ENCODE data around the gene LNP1.

The LNP1 gene

GRCh38 chr3:100399341-100400071 lies 1.8 kb upstream of the LNP1 start:
- no peak for DNase-seq (ENCODE audit: low spot score)

GRCh38 chr3:100400419-100400779 lies 940 bp upstream of the LNP1 start:
- no peak for DNase-seq (ENCODE audit: low spot score)

DNA sequence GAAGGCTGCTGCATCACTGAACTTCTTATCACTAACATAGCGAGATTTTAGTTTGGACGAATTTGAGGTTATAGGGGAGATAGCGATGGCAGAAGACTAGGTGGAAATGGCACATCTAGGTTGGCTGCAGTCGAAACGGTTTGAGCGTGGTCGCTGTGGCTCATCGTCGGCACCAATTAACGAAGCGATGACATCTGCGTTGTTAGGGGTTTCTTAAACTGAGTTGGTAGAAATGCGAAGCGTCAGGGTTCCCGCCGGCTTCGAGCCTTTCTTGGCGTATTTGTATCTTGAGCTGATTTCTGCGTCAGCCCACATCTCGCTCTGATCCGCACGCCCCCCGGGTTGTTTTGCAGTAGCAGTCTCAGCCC lies 319 bp downstream of the LNP1 start:
- no peak for DNase-seq (ENCODE audit: low spot score)

DNA sequence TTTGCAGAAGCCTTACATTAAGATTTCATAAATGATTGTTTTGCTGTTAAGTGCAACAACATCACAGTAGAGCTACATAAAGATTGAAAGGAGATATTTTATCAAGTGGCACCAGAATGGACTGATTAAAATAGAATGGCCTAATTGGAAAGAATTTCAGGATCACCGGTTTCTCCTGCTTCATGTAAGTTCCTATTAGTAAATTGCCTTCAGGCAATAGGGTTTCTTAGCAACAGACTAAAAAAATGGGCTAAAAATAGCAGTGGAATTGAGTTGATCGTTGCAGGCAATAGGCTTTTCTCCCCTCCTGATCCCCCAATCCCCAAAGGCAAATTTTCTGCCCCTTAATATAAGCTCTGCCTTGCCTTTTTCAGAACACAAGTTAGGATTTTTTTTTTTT lies 917 bp downstream of the LNP1 start:
- no peak for DNase-seq (ENCODE audit: low spot score)

DNA sequence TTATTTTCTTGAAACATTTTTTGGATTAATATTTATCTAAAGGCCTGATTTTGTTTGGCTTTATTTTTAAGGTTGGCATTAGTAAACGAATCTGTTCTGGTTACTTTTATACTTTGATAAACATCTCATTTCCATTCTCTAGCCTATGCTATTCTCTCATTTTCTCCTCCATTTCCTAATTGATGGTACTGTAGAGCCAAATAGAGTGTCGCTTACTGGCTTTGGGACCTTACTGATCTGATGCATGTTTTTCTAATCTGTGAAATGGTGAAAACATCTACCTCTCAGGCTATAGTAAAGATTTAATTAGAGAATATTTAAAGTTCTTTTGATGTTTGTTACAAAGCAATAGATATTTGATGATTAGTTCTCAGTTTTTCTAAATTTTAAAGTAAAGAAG lies 1.6 kb downstream of the LNP1 start:
- DNase-seq (ENCODE audit: low spot score): no peak

DNA sequence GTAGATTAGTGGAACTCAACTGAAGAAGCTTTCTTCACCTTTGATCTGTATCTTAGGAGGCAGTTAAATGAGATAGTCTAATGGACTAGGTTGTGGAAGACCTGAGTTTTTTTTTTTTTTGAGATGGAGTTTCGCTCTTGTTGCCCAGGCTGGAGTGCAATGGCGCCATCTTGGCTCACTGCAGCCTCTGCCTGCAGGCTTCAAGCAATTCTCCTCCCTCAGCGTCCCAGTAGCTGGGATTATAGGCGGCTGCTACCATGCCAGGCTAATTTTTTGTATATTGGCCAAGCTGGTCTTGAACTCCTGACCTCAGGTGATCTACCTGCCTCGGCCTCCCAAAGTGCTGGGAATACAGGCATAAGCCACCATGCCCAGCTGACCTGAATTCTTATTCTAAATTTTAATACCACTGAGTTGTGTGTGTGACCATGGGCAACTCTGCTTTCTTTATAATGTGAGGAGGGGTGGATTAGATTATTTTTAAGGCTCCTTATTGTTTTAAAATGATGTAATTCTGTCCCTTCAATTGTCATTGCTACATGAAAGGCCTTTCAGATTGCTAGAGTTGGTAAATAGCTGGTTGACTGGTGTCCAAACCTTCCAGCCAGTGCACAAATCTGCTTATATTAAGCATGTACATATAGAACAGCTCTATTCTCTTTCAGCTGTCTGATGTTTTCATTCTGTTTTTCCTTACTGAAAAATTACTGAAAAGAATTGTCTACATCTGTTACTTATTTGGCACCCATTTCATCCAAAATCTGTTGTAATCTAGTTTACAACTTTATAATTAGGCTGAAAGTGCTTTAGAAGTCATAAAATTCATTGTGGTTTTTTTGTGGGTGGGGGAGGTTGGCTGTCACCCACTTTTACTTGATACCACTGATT lies 2.3 kb downstream of the LNP1 start:
- no peak for DNase-seq (ENCODE audit: low spot score)

DNA sequence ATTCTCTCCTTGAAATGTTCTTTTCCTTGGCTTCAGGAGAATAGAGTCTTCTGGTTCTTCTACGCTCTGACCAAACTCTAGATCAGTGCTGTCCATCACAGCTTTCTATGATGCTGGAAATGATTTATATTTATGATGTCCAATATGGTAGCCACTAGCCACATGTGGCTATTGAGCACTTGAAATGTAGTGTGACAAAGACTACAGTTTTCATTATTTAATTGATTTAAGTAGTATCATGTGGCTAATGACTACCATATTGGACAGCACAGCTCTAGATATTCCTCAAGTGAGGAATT lies 2.9 kb downstream of the LNP1 start:
- no peak for DNase-seq (ENCODE audit: low spot score)

- no peak for DNase-seq (ENCODE audit: low spot score)
These were observed 5.8 kb downstream of the LNP1 start for GRCh38 chr3:100407164-100407563.

- DNase-seq (ENCODE audit: low spot score): no peak
These were observed 6.7 kb downstream of the LNP1 start for GRCh38 chr3:100407977-100408532.

DNA sequence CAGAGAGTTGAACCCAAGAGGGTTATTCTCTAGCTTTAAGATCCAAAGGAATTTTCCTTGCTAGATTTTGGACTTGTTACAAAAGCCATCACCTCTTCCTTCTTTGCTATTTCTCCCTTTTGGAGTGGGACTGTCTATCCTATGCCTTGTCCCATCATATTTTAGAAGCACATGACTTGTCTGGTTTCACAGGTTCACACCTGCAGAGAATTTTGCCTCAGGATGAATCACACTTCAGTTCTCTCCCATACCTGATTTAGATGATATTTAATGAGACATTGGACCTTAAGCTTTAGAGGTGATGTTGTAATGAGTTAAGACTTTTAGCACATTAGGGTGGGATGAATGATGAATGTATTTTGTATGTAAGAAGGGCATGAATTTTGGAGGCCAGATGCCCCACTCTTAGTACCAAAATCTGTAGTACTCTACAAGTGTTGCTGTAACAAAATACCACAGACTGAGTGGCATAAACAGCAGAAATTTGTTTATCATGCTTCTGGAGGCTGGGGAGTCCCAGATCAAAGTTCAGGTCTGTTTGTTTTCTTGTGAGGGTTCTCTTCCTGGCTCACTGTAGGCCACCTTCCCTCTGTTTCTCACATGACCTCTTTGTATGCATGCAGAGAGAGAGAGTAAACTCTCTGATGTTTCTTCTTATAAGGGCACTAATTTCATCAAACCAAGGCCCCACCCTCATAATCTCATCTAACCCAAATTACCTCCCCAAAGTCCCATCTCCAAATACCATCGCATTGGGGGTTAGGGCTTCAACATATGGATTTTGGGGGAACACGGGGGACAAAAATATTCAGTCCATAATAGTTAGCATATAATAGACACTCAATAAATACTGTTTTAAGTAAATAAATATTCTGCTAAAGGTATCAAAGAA lies 10.0 kb downstream of the LNP1 start:
- DNase-seq (ENCODE audit: low spot score): no peak

DNA sequence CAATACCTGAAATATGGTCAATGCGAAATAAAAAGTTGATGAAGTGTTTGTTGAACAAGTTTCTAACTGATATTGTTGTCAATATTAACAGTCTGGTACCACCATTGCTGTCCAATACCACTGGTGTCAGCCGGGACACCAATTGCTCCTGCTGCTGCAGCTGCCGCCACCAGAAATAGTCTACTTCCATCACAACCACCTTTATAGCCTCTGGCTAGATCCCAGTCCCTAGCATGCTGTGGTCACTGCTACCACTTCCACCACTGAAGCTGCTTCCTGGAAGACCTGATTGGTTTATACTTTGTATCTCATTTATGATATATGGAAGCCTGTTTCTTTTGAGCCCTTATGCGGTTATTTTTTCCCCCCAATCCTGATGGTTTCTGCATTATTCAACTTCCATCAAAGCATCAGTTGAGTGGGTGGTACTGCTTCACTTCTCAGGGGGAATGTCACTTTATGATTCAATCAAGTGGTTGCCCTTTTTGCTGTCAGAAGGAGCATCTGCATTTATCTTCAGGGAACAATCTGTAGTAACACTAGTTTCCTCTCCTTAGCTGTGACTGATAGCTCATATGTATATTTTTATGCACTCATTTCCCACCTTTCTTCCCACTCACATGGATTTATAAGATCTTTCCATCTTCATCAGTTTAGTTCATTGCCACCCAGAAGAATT lies 11.7 kb downstream of the LNP1 start:
- DNase-seq (ENCODE audit: low spot score): no peak

GRCh38 chr3:100413613-100414012 lies 12.3 kb downstream of the LNP1 start:
- DNase-seq (ENCODE audit: low spot score): no peak

DNA sequence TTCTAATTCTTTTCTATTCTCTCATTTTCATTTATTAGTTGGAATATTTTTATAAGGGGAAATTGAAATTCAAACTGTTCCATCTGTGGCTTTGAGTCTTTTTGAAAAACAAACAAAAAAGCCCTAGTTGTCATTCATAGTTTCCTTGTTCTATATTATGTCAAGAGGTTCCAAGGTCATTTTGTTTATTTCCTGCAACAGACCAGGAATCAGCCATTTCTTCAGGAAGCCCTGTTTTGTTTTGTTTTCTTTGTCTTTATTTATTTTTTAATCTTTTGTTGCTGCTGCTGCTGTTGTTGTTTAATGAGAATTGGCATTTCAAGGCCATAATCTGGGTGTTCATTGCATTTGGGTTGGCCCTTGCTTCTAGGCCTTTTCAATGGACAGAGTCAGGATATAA lies 14.8 kb downstream of the LNP1 start:
- DNase-seq (ENCODE audit: low spot score): no peak

DNA sequence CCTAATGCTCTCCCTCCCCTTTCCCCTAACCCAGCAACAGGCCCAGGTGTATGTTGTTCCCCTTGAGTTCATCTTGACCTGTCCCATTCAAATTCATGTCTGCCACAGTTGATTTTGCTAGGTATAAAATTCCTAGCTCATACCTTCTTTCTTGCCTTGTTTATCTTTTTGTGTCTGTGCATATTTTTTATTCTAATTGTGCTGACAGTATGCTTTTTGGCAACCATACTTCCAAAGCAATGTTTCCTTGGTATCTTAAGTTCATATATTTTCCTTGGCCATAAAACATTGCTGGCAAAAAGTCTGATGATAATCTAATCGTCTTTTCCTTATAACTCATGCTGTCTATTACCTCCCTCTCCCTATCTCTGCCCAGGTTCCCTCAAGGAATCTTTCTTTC lies 15.5 kb downstream of the LNP1 start:
- DNase-seq (ENCODE audit: low spot score): no peak

DNA sequence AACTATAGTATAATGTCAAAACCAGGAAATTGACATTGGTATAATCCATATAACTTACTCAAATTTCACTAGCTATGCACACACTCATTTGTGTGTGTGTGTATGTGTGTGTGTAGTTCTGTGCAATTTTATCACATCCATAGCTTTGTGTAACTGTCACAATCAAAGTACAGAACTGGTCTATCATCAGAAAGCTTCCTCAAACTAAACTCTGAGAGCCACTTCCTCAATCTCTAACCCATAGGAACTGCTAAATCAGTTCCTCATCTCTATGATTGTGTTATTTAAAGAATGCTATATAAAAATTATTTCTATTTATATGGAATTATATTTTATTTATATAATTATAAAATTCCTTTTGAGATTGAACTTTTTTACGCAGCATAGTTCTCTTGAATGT lies 18.1 kb downstream of the LNP1 start:
- DNase-seq (ENCODE audit: low spot score): no peak

DNA sequence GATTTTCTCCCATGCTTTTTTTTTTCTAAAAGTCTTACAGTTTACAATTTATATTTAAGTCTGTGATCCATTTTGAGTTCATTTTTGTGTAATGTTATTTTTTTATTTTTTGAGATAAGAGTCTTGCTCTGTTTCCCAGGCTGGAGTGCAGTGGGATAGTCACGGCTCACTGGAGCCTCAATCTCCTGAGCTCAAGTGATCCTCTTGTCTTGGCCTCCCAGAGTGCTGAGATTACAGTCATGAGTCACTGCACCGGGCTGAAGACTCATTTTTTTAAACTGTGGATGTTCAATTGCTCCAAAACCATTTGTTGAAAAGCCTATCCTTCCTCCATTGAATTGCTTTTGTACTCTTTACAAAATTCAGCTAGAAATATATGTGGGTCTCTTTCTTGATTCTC lies 19.5 kb downstream of the LNP1 start:
- DNase-seq (ENCODE audit: low spot score): no peak

- no peak for DNase-seq (ENCODE audit: low spot score)
These were observed 22.3 kb downstream of the LNP1 start for GRCh38 chr3:100423611-100424010.

DNA sequence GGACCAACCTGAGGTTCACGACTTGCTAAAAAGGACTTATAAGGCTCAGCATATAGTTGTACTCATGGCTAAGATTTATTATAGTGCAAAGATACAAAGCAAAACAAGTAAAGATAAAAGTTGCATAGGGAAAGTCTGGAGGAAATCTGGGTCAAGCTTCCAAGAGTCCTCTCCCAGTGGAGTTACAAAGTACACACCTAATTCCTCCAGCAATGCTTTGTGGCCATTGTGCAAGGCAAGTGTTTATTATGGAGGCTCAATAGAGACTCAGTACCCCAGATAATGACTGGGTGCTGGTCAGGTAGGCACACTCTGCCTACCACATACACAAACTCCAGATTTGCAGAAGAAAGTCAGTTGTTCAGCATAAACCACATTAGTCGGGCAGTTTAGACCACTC lies 22.9 kb downstream of the LNP1 start:
- DNase-seq (ENCODE audit: low spot score): no peak

GRCh38 chr3:100425316-100425715 lies 24.0 kb downstream of the LNP1 start:
- no peak for DNase-seq (ENCODE audit: low spot score)

- DNase-seq (ENCODE audit: low spot score): no peak
These were observed 24.8 kb downstream of the LNP1 start for GRCh38 chr3:100426067-100426682.

DNA sequence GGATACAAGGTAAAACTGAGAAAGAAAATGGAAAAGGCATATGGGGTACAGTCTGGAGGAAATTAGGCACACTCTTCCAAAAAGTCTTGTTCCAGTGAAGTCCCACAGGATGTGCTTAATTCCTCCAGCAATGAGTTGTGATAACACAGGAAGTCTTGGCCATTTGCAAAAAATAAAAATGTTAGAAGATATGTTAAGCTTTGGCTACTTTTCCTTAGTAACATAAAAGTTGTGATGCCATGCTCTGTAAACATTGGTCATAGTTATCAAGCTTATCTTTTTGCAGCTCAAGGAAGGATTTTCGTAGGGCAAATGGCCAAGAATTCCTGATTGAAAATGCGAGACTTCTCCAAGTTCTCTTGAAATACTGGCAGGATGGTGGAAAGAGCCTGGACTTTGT lies 26.4 kb downstream of the LNP1 start:
- DNase-seq (ENCODE audit: low spot score): no peak
